CD4-positive, alpha-beta T cell (primary cell): ENCODE data around the gene DDRGK1. TPM values are rescaled to one million over a fixed set of nuclear protein-coding genes. Genes with fewer than 3 reads are reported as not detected.

Source experiments
- ATAC-seq: fragments of 200-7000 bp; cut with Tn5 transposase; one replicate; pipeline ENCODE4 v1.10.0; 2022; ENCODE audit warnings: mild to moderate bottlenecking; ENCODE audit not compliant: poor library complexity
- CTCF ChIA-PET: fragments of 350-600 bp; sonication (Branson Sonifier 250); formaldehyde crosslinking; loops from one replicate; lab custom pipeline; 2021; ENCODE audit warnings: antibody characterized with exemption, inconsistent platforms; lab: Charles Lee
- POLR2A ChIA-PET: fragments of 350-600 bp; sonication (Branson Sonifier 250); formaldehyde crosslinking; loops from one replicate; lab custom pipeline; 2021; ENCODE audit warnings: antibody characterized with exemption, inconsistent platforms; lab: Charles Lee
- DNase-seq, 14 experiments: peaks; one replicate each; pipeline ENCODE4 v3.0.0-alpha.2; 2013 to 2020; ENCODE audit warnings: mixed read lengths in 2 of 14
- H3K27ac ChIP-seq, 2 donors: one replicate each; pipeline versions ENCODE4 v1.5.1 to v1.7.0; 2013; ENCODE audit warnings: low read length in 2 of 2, low read depth in 1 of 2, mild to moderate bottlenecking in 1 of 2
- H3K27me3 ChIP-seq, 2 experiments: 1 replicate in 1 of 2; 2 replicates in 1 of 2; pipeline versions ENCODE4 v1.6.1 to v1.7.0; 2013; ENCODE audit warnings: low read length in 2 of 2, control low read depth in 1 of 2, mild to moderate bottlenecking in 1 of 2, moderate library complexity in 1 of 2; ENCODE audit not compliant: insufficient read depth in 2 of 2, control insufficient read depth in 1 of 2
- H3K36me3 ChIP-seq: one replicate; pipeline ENCODE4 v1.6.1; 2013; ENCODE audit warnings: low read length, control low read depth; ENCODE audit not compliant: insufficient read depth
- H3K4me1 ChIP-seq: one replicate; pipeline ENCODE4 v1.6.1; 2013; ENCODE audit warnings: low read length, control low read depth; ENCODE audit not compliant: insufficient read depth
- H3K4me3 ChIP-seq: one replicate; pipeline ENCODE4 v1.5.1; 2013; ENCODE audit warnings: mild to moderate bottlenecking, low read length, moderate library complexity
- H3K9me3 ChIP-seq, 2 experiments: 1 replicate in 1 of 2; 2 replicates in 1 of 2; pipeline versions ENCODE4 v1.6.1 to v1.7.0; 2013; ENCODE audit warnings: low read length in 2 of 2, mild to moderate bottlenecking in 2 of 2, control low read depth in 1 of 2, moderate library complexity in 1 of 2; ENCODE audit not compliant: control insufficient read depth in 1 of 2, insufficient read depth in 1 of 2
- H3K27ac Mint-ChIP-seq: one replicate; pipeline ENCODE4 v1.8.0; 2020; ENCODE audit warnings: mixed read lengths
- H3K27me3 Mint-ChIP-seq: one replicate; pipeline ENCODE4 v1.8.0; 2021; ENCODE audit warnings: mixed read lengths
- H3K36me3 Mint-ChIP-seq: one replicate; pipeline ENCODE4 v1.8.0; 2021; ENCODE audit warnings: low read depth, mixed read lengths
- H3K4me1 Mint-ChIP-seq: one replicate; pipeline ENCODE4 v1.8.0; 2021; ENCODE audit warnings: low read depth, mixed read lengths
- H3K4me3 Mint-ChIP-seq: one replicate; pipeline ENCODE4 v1.8.0; 2020; ENCODE audit warnings: mild to moderate bottlenecking, mixed read lengths
- H3K9me3 Mint-ChIP-seq: one replicate; pipeline ENCODE4 v1.8.0; 2020; ENCODE audit warnings: mixed read lengths
- intact Hi-C, 2 experiments: fragments of 100-400 bp; cut with DNase I in 1 of 2; cut with micrococcal nuclease in 1 of 2; formaldehyde crosslinking; loops; one replicate each; pipeline versions ENCODE4 v1.15.1 to v1.9.0; 2023 to 2025; cut with DNase I, micrococcal nuclease
- total RNA-seq, 174 experiments: library from RNA in 2 of 174; stranded (reverse) in 2 of 174; gene quantifications; one replicate each; pipeline ENCODE4 v1.2.3 and lab custom pipeline; 2021 to 2026
- TF ChIP-seq, protein P1 (sequence below): fragments of 200-600 bp; IDR thresholded peaks from one replicate; pipeline ENCODE4 v1.8.0; 2022; ENCODE audit warnings: antibody characterized with exemption, mild to moderate bottlenecking

The DDRGK1 gene
- total RNA-seq, 2 experiments from 2014 or later = 40.7 to 43.4 TPM

- H3K27me3 Mint-ChIP-seq = peaks cover 63% of the 10 kb centered on the region
- intact Hi-C loops = no loop called here
- no peaks in the 10 kb centered on the region for H3K36me3 Mint-ChIP-seq
- Histone ChIP-seq H3K9me3 (peaks cover 0 to 9% of the 10 kb centered on the region in 2 experiments), H3K4me3 (no peak overlapping the region), H3K4me1 (peaks cover 13% of the 10 kb centered on the region), H3K36me3 (no peaks in the 10 kb centered on the region), H3K27ac (no peak overlapping the region), H3K27me3 (peaks cover 14 to 32% of the 10 kb centered on the region in 2 experiments)
- no peak overlapping the region for H3K4me3 Mint-ChIP-seq
- no peak for ATAC-seq
- ChIA-PET CTCF (interaction anchor here (0.6 kb wide), 1 partner anchor 23 kb away, joined by 4 read pairs; no protein-coding TSS in a partner anchor), POLR2A (interaction anchor here (0.6 kb wide), 1 partner anchor 8 kb away, joined by 3 read pairs; the partner anchor contains the start of gene SLC4A11)
- H3K9me3 Mint-ChIP-seq = no peaks in the 10 kb centered on the region
- DNase-seq = no peak
- no peak overlapping the region for H3K27ac Mint-ChIP-seq
- TF ChIP-seq, protein P1, sequence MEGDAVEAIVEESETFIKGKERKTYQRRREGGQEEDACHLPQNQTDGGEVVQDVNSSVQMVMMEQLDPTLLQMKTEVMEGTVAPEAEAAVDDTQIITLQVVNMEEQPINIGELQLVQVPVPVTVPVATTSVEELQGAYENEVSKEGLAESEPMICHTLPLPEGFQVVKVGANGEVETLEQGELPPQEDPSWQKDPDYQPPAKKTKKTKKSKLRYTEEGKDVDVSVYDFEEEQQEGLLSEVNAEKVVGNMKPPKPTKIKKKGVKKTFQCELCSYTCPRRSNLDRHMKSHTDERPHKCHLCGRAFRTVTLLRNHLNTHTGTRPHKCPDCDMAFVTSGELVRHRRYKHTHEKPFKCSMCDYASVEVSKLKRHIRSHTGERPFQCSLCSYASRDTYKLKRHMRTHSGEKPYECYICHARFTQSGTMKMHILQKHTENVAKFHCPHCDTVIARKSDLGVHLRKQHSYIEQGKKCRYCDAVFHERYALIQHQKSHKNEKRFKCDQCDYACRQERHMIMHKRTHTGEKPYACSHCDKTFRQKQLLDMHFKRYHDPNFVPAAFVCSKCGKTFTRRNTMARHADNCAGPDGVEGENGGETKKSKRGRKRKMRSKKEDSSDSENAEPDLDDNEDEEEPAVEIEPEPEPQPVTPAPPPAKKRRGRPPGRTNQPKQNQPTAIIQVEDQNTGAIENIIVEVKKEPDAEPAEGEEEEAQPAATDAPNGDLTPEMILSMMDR = no peak
- peaks cover 4% of the 10 kb centered on the region for H3K4me1 Mint-ChIP-seq
Measured at GRCh38 chr20:3246682-3247081, 42.2 kb upstream of the DDRGK1 start.

DNA sequence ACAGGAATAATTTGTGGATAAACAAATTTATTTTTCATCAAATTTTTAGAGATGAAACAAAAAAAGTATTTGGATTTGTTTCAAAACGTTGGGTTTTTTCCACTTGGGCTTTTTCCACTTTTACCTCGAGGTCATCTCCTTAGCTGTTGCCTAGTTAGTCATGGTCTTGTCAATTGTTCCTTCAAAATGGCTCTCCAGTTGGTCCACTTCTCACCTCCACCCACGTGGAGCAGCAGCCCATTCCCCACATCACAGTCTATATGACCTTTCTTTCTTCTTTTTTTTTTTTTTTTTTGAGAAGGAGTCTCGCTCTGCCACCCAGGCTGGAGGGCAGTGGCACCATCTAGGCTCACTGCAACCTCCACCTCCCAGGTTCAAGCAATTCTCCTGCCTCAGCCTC, 41.2 kb upstream of the DDRGK1 start:
- no peak for DNase-seq
- H3K36me3 Mint-ChIP-seq = no peaks in the 10 kb centered on the region
- POLR2A ChIA-PET = no interaction called here
- H3K27ac Mint-ChIP-seq = no peak overlapping the region
- Histone ChIP-seq H3K9me3 (peaks cover 0 to 9% of the 10 kb centered on the region in 2 experiments), H3K27me3 (peaks cover 9 to 37% of the 10 kb centered on the region in 2 experiments), H3K27ac (no peak overlapping the region), H3K4me3 (no peak overlapping the region), H3K4me1 (peaks cover 13% of the 10 kb centered on the region), H3K36me3 (no peaks in the 10 kb centered on the region)
- CTCF ChIA-PET = no interaction called here
- intact Hi-C loops = no loop called here
- TF ChIP-seq, protein P1 = no peak
- peaks cover 4% of the 10 kb centered on the region for H3K4me1 Mint-ChIP-seq
- peaks cover 66% of the 10 kb centered on the region for H3K27me3 Mint-ChIP-seq
- H3K9me3 Mint-ChIP-seq = no peaks in the 10 kb centered on the region
- no peak overlapping the region for H3K4me3 Mint-ChIP-seq
- no peak for ATAC-seq

DNA sequence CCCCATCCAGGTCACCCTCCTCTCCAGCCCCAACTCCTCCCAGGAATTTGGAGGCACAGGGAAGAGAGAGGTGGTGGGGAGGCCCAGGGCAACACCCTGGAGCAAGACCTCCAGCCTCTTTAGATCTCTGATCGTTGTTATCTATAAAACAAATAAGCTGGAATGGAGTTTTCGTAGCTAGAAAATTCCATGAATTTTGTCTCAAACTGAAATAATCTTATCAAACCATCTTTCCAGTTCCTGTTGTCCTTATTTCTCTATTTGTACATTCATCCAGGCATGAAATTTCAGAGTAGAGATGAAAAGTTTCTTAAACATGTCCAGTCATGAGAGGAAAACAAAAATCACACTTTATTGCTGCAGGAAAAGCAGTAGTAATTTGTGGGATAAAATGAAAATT, 40.7 kb upstream of the DDRGK1 start:
- peaks cover 66% of the 10 kb centered on the region for H3K27me3 Mint-ChIP-seq
- no peak overlapping the region for H3K27ac Mint-ChIP-seq
- peaks cover 4% of the 10 kb centered on the region for H3K4me1 Mint-ChIP-seq
- H3K9me3 Mint-ChIP-seq = no peaks in the 10 kb centered on the region
- Histone ChIP-seq H3K9me3 (peaks cover 0 to 14% of the 10 kb centered on the region in 2 experiments), H3K4me1 (peaks cover 13% of the 10 kb centered on the region), H3K27me3 (peaks cover 13 to 41% of the 10 kb centered on the region in 2 experiments), H3K36me3 (no peaks in the 10 kb centered on the region), H3K27ac (no peak overlapping the region), H3K4me3 (no peak overlapping the region)
- no peak for DNase-seq
- ChIA-PET POLR2A (no interaction called here), CTCF (no interaction called here)
- no peak for ATAC-seq
- intact Hi-C loops = no loop called here
- H3K36me3 Mint-ChIP-seq = no peaks in the 10 kb centered on the region
- TF ChIP-seq, protein P1 = no peak
- no peak overlapping the region for H3K4me3 Mint-ChIP-seq
